CD14-positive monocyte (primary cell): ENCODE measurements around the gene PRICKLE1. TPM values are rescaled to one million over a fixed set of nuclear protein-coding genes. Genes with fewer than 3 reads are reported as not detected.
A peak's percentile ranks its signal among the peaks of the same experiment; 100 is the strongest.

Experiments
- DNase-seq, 3 donors: peaks; one replicate each; pipeline ENCODE4 v3.0.0-alpha.2; 2011 to 2022
- H2AFZ ChIP-seq: 2 replicates; pipeline ENCODE4 v1.6.0; 2012; ENCODE audit warnings: mild to moderate bottlenecking, low read depth, low read length, inconsistent platforms; ENCODE audit not compliant: insufficient read depth, poor library complexity, severe bottlenecking
- H3K27ac ChIP-seq, 2 donors: 1 replicate in 1 of 2; 2 replicates in 1 of 2; pipeline ENCODE4 v1.5.1; 2012 to 2013; ENCODE audit warnings: low read length in 2 of 2, control low read depth in 1 of 2, inconsistent platforms in 1 of 2, low read depth in 1 of 2, mild to moderate bottlenecking in 1 of 2
- H3K27me3 ChIP-seq, 2 donors: one replicate each; pipeline versions ENCODE4 v1.6.0 to v1.6.1; 2011 to 2013; ENCODE audit warnings: low read length in 2 of 2; ENCODE audit not compliant: control insufficient read depth in 2 of 2, insufficient read depth in 2 of 2
- H3K36me3 ChIP-seq, 2 donors: replicated peaks in 1 of 2; 1 replicate in 1 of 2; 2 replicates in 1 of 2; pipeline versions ENCODE4 v1.5.1 to v1.6.1; 2012 to 2013; ENCODE audit warnings: low read length in 2 of 2, control low read depth in 1 of 2, inconsistent platforms in 1 of 2, mild to moderate bottlenecking in 1 of 2; ENCODE audit not compliant: insufficient read depth in 2 of 2, control insufficient read depth in 1 of 2
- H3K4me1 ChIP-seq, 2 donors: 1 replicate in 1 of 2; 2 replicates in 1 of 2; pipeline versions ENCODE4 v1.5.1 to v1.6.1; 2012 to 2013; ENCODE audit warnings: low read length in 2 of 2, control low read depth in 1 of 2, inconsistent platforms in 1 of 2, mild to moderate bottlenecking in 1 of 2, moderate library complexity in 1 of 2; ENCODE audit not compliant: insufficient read depth in 2 of 2, control insufficient read depth in 1 of 2
- H3K4me2 ChIP-seq: replicated peaks from 2 replicates; pipeline ENCODE3; 2012; ENCODE audit warnings: low read length, moderate library complexity, mild to moderate bottlenecking; ENCODE audit not compliant: poor library complexity, severe bottlenecking; ENCODE audit errors: extremely low read depth
- H3K4me3 ChIP-seq, 3 experiments: fragments of 200-600 bp in 1 of 3; sonication (generic) in 1 of 3; replicated peaks in 1 of 3; 1 replicate in 2 of 3; 2 replicates in 1 of 3; pipeline ENCODE4 v1.5.1; 2011 to 2013; ENCODE audit warnings: low read length in 3 of 3, mild to moderate bottlenecking in 3 of 3, control low read depth in 2 of 3, low read depth in 2 of 3, inconsistent platforms in 1 of 3, moderate library complexity in 1 of 3
- H3K79me2 ChIP-seq: 2 replicates; pipeline ENCODE4 v1.6.0; 2012; ENCODE audit warnings: mild to moderate bottlenecking, control low read depth, inconsistent platforms, low read length, moderate library complexity; ENCODE audit not compliant: insufficient read depth
- H3K9ac ChIP-seq: 2 replicates; pipeline ENCODE4 v1.6.0; 2017; ENCODE audit warnings: low read length, mild to moderate bottlenecking; ENCODE audit not compliant: insufficient read depth, poor library complexity, severe bottlenecking
- H3K9me3 ChIP-seq, 2 donors: replicated peaks in 1 of 2; 1 replicate in 1 of 2; 2 replicates in 1 of 2; pipeline versions ENCODE4 v1.5.1 to v1.6.1; 2012 to 2013; ENCODE audit warnings: low read length in 2 of 2, control low read depth in 1 of 2; ENCODE audit not compliant: control insufficient read depth in 1 of 2, insufficient read depth in 1 of 2
- H4K20me1 ChIP-seq: 2 replicates; pipeline ENCODE4 v1.6.0; 2012; ENCODE audit warnings: mild to moderate bottlenecking, low read length, control low read depth, moderate library complexity; ENCODE audit not compliant: insufficient read depth
- H3K27ac Mint-ChIP-seq, 7 donors: one replicate each; pipeline ENCODE4 v1.8.0; 2020; ENCODE audit warnings: mild to moderate bottlenecking in 7 of 7, mixed read lengths in 7 of 7, moderate library complexity in 6 of 7, inconsistent platforms in 2 of 7
- H3K27me3 Mint-ChIP-seq, 3 donors: one replicate each; pipeline ENCODE4 v1.8.0; 2021 to 2022; ENCODE audit warnings: low read depth in 3 of 3, mild to moderate bottlenecking in 3 of 3, mixed read lengths in 3 of 3, moderate library complexity in 3 of 3, inconsistent platforms in 1 of 3
- H3K36me3 Mint-ChIP-seq, 2 donors: one replicate each; pipeline ENCODE4 v1.8.0; 2020; ENCODE audit warnings: mixed read lengths in 2 of 2, inconsistent platforms in 1 of 2, mild to moderate bottlenecking in 1 of 2
- H3K4me1 Mint-ChIP-seq: one replicate; pipeline ENCODE4 v1.8.0; 2020; ENCODE audit warnings: mild to moderate bottlenecking, mixed read lengths
- H3K4me3 Mint-ChIP-seq, 2 donors: one replicate each; pipeline ENCODE4 v1.8.0; 2020; ENCODE audit warnings: mild to moderate bottlenecking in 2 of 2, mixed read lengths in 2 of 2, moderate library complexity in 1 of 2
- H3K9me3 Mint-ChIP-seq, 7 donors: one replicate each; pipeline ENCODE4 v1.8.0; 2020 to 2022; ENCODE audit warnings: mixed read lengths in 7 of 7, mild to moderate bottlenecking in 6 of 7, moderate library complexity in 6 of 7, inconsistent platforms in 2 of 7
- WGBS: methylation state at CpG from one replicate; pipeline ENCODE4 v1.1.5; 2013; ENCODE audit warnings: missing lambda C conversion rate; ENCODE audit not compliant: insufficient coverage; 5-methylcytosine and 5-hydroxymethylcytosine counted together
- intact Hi-C, 2 donors: fragments of 100-400 bp; cut with micrococcal nuclease; formaldehyde crosslinking; loops; one replicate each; pipeline versions ENCODE4 v1.15.0 to v1.15.1; 2023
- polyA plus RNA-seq, 3 donors: library from polyadenylated mRNA; depleted of rRNA in 1 of 3; unstranded in 2 of 3; stranded (reverse) in 1 of 3; fragments of 300-500 nt in 2 of 3; fragments of >200 nt in 1 of 3; fragmentation: Illumina TruSeq in 2 of 3; gene quantifications; 1 replicate in 2 of 3; 2 replicates in 1 of 3; pipeline ENCODE4 v1.2.3, GENCODE V29; 2012 to 2021
- TF ChIP-seq, protein P1 (sequence below): fragments of 200-600 bp; IDR thresholded peaks from one replicate; pipeline ENCODE4 v1.8.0; 2022; ENCODE audit warnings: antibody characterized with exemption, mild to moderate bottlenecking

PRICKLE1 gene
- polyA plus RNA-seq, 3 donors, result 1.3 to 5.1 (median 2.6) TPM

DNA sequence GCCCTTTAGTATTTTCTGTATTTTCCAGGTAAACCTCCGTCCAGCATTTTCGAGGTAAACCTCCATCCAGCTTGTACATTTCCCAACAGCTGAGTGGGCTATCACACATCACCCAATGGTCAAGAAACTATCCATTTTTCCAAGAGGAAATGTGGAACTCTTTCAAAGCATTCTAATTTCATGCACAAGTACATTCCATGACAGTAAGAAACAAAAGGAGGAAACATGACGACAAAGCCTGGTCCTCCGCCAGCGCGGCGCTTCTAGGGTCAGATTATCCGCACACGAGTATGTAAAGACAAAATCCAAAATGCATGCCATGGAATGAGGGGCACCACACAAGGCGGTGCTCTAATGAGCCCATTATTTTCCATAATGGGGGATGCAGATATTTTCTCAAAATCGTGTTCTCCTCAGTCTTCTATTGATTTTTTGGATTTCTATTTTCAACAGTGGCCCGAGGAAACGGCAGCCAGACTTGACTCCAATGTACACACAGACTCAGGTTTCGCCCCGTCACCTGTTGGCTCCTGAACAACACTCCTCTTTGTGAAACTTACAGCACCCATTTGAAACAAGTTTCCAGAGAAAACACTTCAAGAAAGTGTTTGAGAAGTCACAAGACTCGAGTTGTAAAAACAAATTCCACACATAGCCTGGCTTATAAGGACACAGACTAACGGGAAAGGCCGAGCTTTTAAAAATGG is 107.4 kb downstream of the PRICKLE1 start:
- H3K27ac Mint-ChIP-seq, result no peak overlapping the region
- H3K9ac ChIP-seq, result peak overlapping the region; percentile 55
- H3K4me3 ChIP-seq, result peak overlapping the region in 1 of 3 experiments; percentile 81

DNA sequence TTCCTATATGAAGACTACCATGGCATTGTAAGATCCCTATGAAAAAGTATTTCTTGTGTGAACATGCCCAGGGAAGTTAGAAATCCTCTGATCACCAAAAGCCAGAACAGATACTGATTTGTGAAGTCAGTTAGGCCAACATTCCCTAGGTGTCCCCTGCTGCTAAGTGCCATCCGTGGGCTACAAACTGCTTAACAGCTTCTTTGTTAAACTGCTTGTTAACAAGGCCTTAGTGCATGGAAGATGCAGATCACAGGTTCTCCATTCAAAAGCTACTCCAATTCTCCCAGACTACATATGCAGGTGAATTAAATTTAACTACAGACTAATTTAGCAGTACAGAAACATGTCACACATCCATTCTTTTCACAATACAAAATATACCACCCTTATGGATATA is 108.2 kb downstream of the PRICKLE1 start:
- intact Hi-C loops, result no loop called here
- H3K27me3 ChIP-seq, result peaks cover 43 to 62% of the 10 kb centered on the region in 2 donors
- H3K36me3 ChIP-seq, result no peaks in the 10 kb centered on the region
- no peak overlapping the region for H3K27ac ChIP-seq
- peaks cover 17% of the 10 kb centered on the region for H3K4me1 Mint-ChIP-seq
- no peak overlapping the region for H3K27ac Mint-ChIP-seq
- H3K4me3 ChIP-seq, result no peak overlapping the region
- H4K20me1 ChIP-seq, result no peaks in the 10 kb centered on the region
- H3K9me3 Mint-ChIP-seq, result peaks cover 0 to 13% (median 6%) of the 10 kb centered on the region in 7 donors
- no peaks in the 10 kb centered on the region for H3K79me2 ChIP-seq
- WGBS, result 100% methylated on average over 1 of the region's 1 CpG
- DNase-seq, result no peak
- peaks cover 13 to 21% of the 10 kb centered on the region in 2 donors for H3K4me1 ChIP-seq
- H3K9ac ChIP-seq, result no peak overlapping the region
- H3K36me3 Mint-ChIP-seq, result peaks cover 6 to 7% of the 10 kb centered on the region in 2 donors
- no peak overlapping the region for H3K4me3 Mint-ChIP-seq
- peaks cover 38 to 68% (median 55%) of the 10 kb centered on the region in 3 donors for H3K27me3 Mint-ChIP-seq
- H3K4me2 ChIP-seq, result no peak overlapping the region
- no peaks in the 10 kb centered on the region for H3K9me3 ChIP-seq
- no peak overlapping the region for H2AFZ ChIP-seq
- TF ChIP-seq, protein P1, sequence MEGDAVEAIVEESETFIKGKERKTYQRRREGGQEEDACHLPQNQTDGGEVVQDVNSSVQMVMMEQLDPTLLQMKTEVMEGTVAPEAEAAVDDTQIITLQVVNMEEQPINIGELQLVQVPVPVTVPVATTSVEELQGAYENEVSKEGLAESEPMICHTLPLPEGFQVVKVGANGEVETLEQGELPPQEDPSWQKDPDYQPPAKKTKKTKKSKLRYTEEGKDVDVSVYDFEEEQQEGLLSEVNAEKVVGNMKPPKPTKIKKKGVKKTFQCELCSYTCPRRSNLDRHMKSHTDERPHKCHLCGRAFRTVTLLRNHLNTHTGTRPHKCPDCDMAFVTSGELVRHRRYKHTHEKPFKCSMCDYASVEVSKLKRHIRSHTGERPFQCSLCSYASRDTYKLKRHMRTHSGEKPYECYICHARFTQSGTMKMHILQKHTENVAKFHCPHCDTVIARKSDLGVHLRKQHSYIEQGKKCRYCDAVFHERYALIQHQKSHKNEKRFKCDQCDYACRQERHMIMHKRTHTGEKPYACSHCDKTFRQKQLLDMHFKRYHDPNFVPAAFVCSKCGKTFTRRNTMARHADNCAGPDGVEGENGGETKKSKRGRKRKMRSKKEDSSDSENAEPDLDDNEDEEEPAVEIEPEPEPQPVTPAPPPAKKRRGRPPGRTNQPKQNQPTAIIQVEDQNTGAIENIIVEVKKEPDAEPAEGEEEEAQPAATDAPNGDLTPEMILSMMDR, result no peak

More for the DNA sequence above, 107.4 kb downstream of the PRICKLE1 start:
- Histone ChIP-seq H3K4me1 (peaks cover 13 to 21% of the 10 kb centered on the region in 2 donors), H3K79me2 (no peaks in the 10 kb centered on the region), H4K20me1 (no peaks in the 10 kb centered on the region), H3K9me3 (no peaks in the 10 kb centered on the region), H3K27ac (no peak overlapping the region), H3K4me2 (peak overlapping the region; percentile 96), H3K36me3 (no peaks in the 10 kb centered on the region), H3K27me3 (peaks cover 49 to 70% of the 10 kb centered on the region in 2 donors), H2AFZ (peak overlapping the region; percentile 88)
- peaks cover 17% of the 10 kb centered on the region for H3K4me1 Mint-ChIP-seq
- H3K36me3 Mint-ChIP-seq, result peaks cover 6 to 7% of the 10 kb centered on the region in 2 donors
- peak overlapping the region; percentile 86 to 95 for H3K4me3 Mint-ChIP-seq
- TF ChIP-seq, protein P1, result no peak
- peaks cover 0 to 13% (median 6%) of the 10 kb centered on the region in 7 donors for H3K9me3 Mint-ChIP-seq
- H3K27me3 Mint-ChIP-seq, result peaks cover 43 to 76% (median 56%) of the 10 kb centered on the region in 3 donors
- DNase-seq, result no peak
- WGBS, result 74% methylated on average over 8 of the region's 18 CpGs
- intact Hi-C loops, result no loop called here
